ENCODE measurements around the gene CASP7. TPM values are rescaled to one million over a fixed set of nuclear protein-coding genes. Genes with fewer than 3 reads are reported as not detected.

Gene CASP7
- total RNA-seq, 1 donor from 2014 or later = 32.5 TPM

- Histone ChIP-seq H3K27me3 (no peaks in the 10 kb centered on the region), H3K27ac (no peak overlapping the region), H3K4me1 (no peaks in the 10 kb centered on the region), H3K4me3 (no peak overlapping the region), H3K9me3 (no peaks in the 10 kb centered on the region), H3K36me3 (peaks cover 11% of the 10 kb centered on the region)
- intact Hi-C loops (cut with DNase I) = no loop called here
- DNase-seq (no peak), ATAC-seq (no peak)
- no peak for TF ChIP-seq CTCF (IDR thresholded peaks at IDR 0.05)
Observed at GRCh38 chr10:113693348-113693747, 13.6 kb downstream of the CASP7 start.

GRCh38 chr10:113695691-113696090 lies 16.0 kb downstream of the CASP7 start:
- no peak overlapping the region for H3K4me3 ChIP-seq
- H3K36me3 ChIP-seq = peaks cover 28% of the 10 kb centered on the region
- intact Hi-C loops (cut with DNase I) = no loop called here
- ATAC-seq (no peak), DNase-seq (no peak)
- no peaks in the 10 kb centered on the region for H3K27me3 ChIP-seq
- no peak overlapping the region for H3K27ac ChIP-seq
- no peak for TF ChIP-seq CTCF (IDR thresholded peaks at IDR 0.05)
- H3K4me1 ChIP-seq = no peaks in the 10 kb centered on the region
- H3K9me3 ChIP-seq = no peaks in the 10 kb centered on the region

GRCh38 chr10:113697595-113697994 lies 17.9 kb downstream of the CASP7 start:
- no peak for TF ChIP-seq CTCF (IDR thresholded peaks at IDR 0.05)
- Histone ChIP-seq H3K36me3 (peaks cover 36% of the 10 kb centered on the region), H3K27me3 (no peaks in the 10 kb centered on the region), H3K4me1 (no peaks in the 10 kb centered on the region), H3K27ac (no peak overlapping the region), H3K4me3 (no peak overlapping the region), H3K9me3 (no peaks in the 10 kb centered on the region)
- DNase-seq (no peak), ATAC-seq (no peak)
- intact Hi-C loops (cut with DNase I) = no loop called here

GRCh38 chr10:113704637-113705343 lies 25.1 kb downstream of the CASP7 start:
- peaks cover 5% of the 10 kb centered on the region for H3K4me1 ChIP-seq
- no peak for ATAC-seq
- TF ChIP-seq CTCF (IDR thresholded peaks at IDR 0.05) = peak; percentile 59
- H3K27me3 ChIP-seq = no peaks in the 10 kb centered on the region
- no peak overlapping the region for H3K4me3 ChIP-seq
- no peaks in the 10 kb centered on the region for H3K9me3 ChIP-seq
- peaks cover 10% of the 10 kb centered on the region for H3K36me3 ChIP-seq
- no peak for DNase-seq
- no peak overlapping the region for H3K27ac ChIP-seq
- intact Hi-C loops (cut with DNase I) = no loop called here

GRCh38 chr10:113705344-113705652 lies 25.6 kb downstream of the CASP7 start:
- H3K27ac ChIP-seq = no peak overlapping the region
- no peaks in the 10 kb centered on the region for H3K27me3 ChIP-seq
- no peak overlapping the region for H3K4me3 ChIP-seq
- H3K4me1 ChIP-seq = peaks cover 5% of the 10 kb centered on the region
- intact Hi-C loops (cut with DNase I) = no loop called here
- no peak for TF ChIP-seq CTCF (IDR thresholded peaks at IDR 0.05)
- no peaks in the 10 kb centered on the region for H3K9me3 ChIP-seq
- DNase-seq = no peak
- peaks cover 8% of the 10 kb centered on the region for H3K36me3 ChIP-seq
- no peak for ATAC-seq

GRCh38 chr10:113706623-113707022 lies 26.9 kb downstream of the CASP7 start:
- H3K27me3 ChIP-seq = no peaks in the 10 kb centered on the region
- H3K9me3 ChIP-seq = no peaks in the 10 kb centered on the region
- DNase-seq = no peak
- intact Hi-C loops (cut with DNase I) = no loop called here
- no peak overlapping the region for H3K4me3 ChIP-seq
- H3K27ac ChIP-seq = no peak overlapping the region
- no peak for TF ChIP-seq CTCF (IDR thresholded peaks at IDR 0.05)
- no peak for ATAC-seq
- peaks cover 5% of the 10 kb centered on the region for H3K4me1 ChIP-seq
- H3K36me3 ChIP-seq = peaks cover 8% of the 10 kb centered on the region
